SJCRH30 (cell line): ENCODE data around the gene MYO9B. TPM values are rescaled to one million over a fixed set of nuclear protein-coding genes. Genes with fewer than 3 reads are reported as not detected.

Experiments
- DNase-seq, 2 experiments: peaks; one replicate each; pipeline ENCODE4 v3.0.0-alpha.2; 2015 to 2020
- H3K27ac ChIP-seq: fragments of 250-450 bp; sonication (Bioruptor Pico); 2 replicates; pipeline ENCODE4 v1.5.1; 2020; ENCODE audit warnings: mild to moderate bottlenecking, moderate library complexity
- H3K27me3 ChIP-seq: fragments of 250-450 bp; sonication (Bioruptor Pico); 2 replicates; pipeline ENCODE4 v1.5.1; 2020; ENCODE audit warnings: mild to moderate bottlenecking, moderate library complexity
- H3K36me3 ChIP-seq: fragments of 250-450 bp; sonication (Bioruptor Pico); 2 replicates; pipeline ENCODE4 v1.5.1; 2020; ENCODE audit warnings: mild to moderate bottlenecking, moderate library complexity
- H3K4me1 ChIP-seq: fragments of 250-450 bp; sonication (Bioruptor Pico); 2 replicates; pipeline ENCODE4 v1.5.1; 2020; ENCODE audit warnings: mild to moderate bottlenecking, moderate library complexity
- H3K4me3 ChIP-seq: fragments of 250-450 bp; sonication (Bioruptor Pico); 2 replicates; pipeline ENCODE4 v1.5.1; 2020; ENCODE audit warnings: mild to moderate bottlenecking, moderate library complexity
- H3K9me3 ChIP-seq: fragments of 250-450 bp; sonication (Bioruptor Pico); replicated peaks from 2 replicates; pipeline ENCODE4 v1.5.1; 2020; ENCODE audit warnings: mild to moderate bottlenecking, moderate library complexity
- total RNA-seq: library from RNA; depleted of rRNA; stranded (reverse); fragments of >200 nt; shearing (Covaris generic); gene quantifications from 2 replicates; pipeline ENCODE4 v1.2.3, GENCODE V29; 2014

MYO9B gene
- total RNA-seq, 1 experiment from 2014 or later = 48.4 TPM

DNA sequence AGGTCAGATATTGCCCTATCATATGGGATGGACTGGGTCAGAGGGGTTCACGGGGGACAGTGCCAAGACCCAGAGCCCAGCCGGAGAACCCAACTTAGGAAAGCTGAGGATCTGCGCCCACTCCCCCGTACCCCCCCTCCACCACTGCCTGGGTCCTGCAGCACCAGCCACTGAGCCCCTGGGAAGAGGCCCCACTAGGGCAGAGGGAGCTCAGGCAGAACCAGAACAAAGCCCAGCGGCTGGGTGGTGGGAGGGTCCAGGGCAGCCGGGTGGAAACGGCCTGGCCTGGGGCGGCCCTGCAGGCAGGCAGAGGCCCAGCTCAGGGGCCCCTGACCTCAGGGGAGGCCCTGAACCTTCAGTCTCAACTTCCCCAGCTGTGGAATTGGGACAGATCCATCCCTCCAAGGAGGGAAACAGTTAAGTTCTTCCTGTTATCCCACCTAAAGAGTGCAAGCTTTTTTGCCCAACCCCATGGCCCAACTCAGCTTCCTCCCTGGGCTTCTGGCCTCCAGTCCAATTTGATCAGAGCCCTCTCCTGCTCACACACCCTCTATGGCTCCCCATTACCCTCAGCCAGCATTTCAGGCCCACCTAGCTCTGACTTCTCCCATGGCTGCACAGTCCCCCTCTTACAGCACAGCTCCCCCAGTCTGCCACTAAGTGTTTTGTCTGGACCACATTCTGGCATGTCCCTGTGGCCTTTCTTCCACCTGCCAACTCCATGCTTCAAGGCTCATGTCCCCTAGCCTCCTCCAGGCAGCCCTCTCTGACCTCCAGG lies 167.0 kb downstream of the MYO9B start:
- Histone ChIP-seq H3K4me1 (peaks cover 9% of the 10 kb centered on the region), H3K4me3 (no peak overlapping the region), H3K9me3 (no peaks in the 10 kb centered on the region), H3K27me3 (no peaks in the 10 kb centered on the region), H3K36me3 (peaks cover 16% of the 10 kb centered on the region), H3K27ac (no peak overlapping the region)
- no peak for DNase-seq

DNA sequence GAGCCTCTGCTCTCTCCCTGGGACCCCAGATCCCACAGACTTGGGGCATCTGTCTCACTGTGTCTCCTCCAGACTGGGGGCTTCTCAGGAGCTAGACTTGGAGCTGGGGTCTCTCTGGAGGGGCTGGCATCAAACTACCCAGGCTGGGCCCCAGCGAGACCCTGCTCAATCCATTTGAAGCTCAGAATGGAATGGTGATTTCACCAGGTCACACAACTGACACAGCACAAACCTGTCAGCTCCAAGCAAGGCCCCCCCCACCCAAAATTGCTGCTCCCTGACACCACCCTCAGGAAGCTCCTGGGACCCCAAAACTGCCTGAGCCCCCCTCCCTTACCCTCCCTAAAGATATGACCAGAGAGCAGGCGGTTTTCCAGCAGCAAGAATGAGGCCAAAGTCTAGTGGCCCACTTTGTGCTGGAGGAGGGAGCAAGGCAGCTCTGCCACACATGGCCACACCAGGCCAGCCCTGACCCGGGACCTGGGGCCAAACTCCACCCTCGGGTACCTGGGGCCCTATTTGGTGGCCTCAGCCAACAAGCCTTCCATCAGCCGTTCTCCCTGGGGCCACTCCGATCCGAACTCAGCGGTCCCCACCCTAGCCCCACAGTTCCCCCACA lies 167.7 kb downstream of the MYO9B start:
- DNase-seq = no peak
- peak overlapping the region; percentile 79 for H3K4me3 ChIP-seq
- no peaks in the 10 kb centered on the region for H3K27me3 ChIP-seq
- peaks cover 12% of the 10 kb centered on the region for H3K36me3 ChIP-seq
- no peaks in the 10 kb centered on the region for H3K9me3 ChIP-seq
- peaks cover 16% of the 10 kb centered on the region for H3K4me1 ChIP-seq
- no peak overlapping the region for H3K27ac ChIP-seq

DNA sequence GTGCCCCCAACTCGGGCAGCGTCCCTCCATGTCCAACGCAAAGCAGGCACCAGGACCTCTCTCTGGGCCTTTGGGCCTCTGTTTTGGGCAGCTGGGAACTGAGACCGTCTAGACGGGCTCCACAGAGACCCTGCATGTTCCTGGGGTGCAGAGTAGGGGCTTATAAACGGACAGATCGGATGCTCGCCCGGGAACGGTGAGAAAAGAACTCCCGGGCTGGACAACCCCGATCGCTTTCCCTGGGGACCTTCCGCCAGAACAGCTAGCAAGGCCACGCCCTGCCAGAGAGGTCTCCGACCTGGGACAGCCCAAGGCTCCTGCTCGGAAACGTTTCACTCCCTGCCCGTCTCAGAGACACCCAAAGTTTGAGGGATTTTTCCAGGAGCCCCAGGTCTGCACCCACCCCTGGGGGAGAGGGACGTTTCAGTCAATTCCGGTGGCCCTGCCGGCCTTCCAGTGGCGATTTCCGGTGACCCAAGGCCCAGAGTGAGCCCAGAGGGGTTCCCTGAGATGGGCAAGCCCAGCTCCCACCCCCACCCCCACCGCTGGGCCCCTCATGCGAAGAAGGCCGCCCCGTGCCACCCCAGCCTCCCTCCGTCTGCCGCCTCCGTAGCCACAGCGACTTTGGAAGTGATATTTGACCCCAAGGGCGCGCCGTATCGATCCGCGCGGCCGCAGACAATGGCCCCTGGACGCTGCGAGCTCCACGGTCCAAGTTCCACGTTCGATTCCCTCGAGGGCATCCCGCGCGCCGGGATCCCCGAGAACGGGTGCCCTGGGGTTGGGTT lies 168.4 kb downstream of the MYO9B start:
- Histone ChIP-seq H3K36me3 (peaks cover 8% of the 10 kb centered on the region; the same call in 1 of the 2 replicates), H3K4me3 (peak overlapping the region; percentile 79), H3K9me3 (no peaks in the 10 kb centered on the region), H3K4me1 (peaks cover 23% of the 10 kb centered on the region), H3K27me3 (no peaks in the 10 kb centered on the region), H3K27ac (no peak overlapping the region; the same call in 1 of the 2 replicates)
- DNase-seq = peak; percentile 69 to 76

DNA sequence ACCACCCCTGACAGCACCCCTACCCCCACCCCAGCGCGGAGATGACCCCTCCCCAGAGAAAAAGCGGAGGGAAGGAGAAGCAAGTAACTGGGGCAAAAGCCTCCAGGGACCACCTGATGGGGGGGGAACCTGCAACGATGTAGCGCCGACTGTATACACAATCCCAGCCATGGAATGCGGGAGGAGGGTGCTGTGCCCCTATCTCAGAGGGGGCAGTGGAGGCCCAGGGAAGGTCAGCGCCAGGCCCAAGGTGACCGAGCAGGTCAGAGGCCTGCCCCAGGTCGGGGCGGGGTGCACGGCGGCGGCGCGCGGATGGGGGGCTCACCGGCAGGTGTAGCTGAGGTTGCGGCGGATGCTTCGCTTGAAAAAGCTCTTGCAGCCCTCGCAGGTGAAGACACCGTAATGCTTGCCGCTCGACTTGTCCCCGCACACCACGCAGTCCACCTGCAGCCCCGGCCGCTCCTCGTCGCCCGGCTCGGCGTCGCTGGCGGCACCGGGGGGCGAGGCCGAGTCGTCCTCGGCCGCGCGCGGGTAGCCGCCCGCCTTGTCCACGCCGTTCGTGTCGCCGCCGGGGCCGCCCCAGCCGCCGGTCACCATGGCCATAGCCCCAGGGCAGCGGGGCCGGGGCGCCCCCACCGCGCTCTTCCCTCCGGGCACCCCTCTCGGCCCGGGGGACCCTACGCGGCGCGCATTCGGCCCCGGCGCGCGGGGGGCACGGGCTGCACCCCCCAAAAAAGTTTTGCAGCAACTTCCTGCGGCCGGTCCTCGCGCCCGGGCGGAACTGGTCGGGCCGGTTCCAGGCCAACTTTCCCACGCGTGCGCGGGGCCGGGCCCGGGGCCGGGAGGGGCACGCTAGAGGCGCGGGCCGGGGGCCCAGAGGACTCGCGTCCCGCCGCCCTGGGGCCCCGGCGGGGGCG lies 169.3 kb downstream of the MYO9B start:
- Histone ChIP-seq H3K4me1 (peaks cover 32% of the 10 kb centered on the region), H3K27ac (no peak overlapping the region; the same call in 1 of the 2 replicates), H3K4me3 (peak overlapping the region; percentile 79), H3K9me3 (no peaks in the 10 kb centered on the region), H3K36me3 (peaks cover 3% of the 10 kb centered on the region; the same call in 1 of the 2 replicates), H3K27me3 (no peaks in the 10 kb centered on the region)
- DNase-seq = no peak

DNA sequence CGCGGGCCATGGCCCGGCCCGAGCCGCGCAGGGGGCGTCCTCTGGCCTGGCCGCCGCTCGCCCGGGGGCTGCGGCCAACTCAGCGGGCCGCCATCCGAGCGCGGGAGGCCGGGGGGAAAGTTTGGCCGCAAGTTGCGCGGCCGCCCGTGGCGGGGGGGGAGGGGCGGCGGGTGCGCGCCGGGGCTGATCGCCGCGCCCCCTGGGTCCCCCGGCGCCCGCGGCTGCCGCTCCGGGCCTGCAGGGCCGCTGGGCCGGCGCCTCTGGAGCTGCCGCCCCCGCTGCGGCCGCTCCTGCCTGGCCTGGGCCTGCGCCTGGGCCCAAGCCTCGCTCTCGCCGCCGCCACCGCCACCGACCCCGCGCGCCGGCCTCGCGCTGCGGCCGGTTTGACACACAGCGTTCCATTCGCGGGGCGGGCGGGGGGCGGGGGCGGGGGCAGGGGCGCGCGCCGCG lies 170.0 kb downstream of the MYO9B start, which contains the start of gene NR2F6:
Gene NR2F6 (minus strand): TSS at position 385 of the 450 bp plus-strand sequence. CDS start 699 bp downstream, outside the sequence.
- Histone ChIP-seq H3K36me3 (no peaks in the 10 kb centered on the region), H3K4me1 (peaks cover 34% of the 10 kb centered on the region), H3K27ac (peak within 1 kb of the TSS; percentile 83)

DNA sequence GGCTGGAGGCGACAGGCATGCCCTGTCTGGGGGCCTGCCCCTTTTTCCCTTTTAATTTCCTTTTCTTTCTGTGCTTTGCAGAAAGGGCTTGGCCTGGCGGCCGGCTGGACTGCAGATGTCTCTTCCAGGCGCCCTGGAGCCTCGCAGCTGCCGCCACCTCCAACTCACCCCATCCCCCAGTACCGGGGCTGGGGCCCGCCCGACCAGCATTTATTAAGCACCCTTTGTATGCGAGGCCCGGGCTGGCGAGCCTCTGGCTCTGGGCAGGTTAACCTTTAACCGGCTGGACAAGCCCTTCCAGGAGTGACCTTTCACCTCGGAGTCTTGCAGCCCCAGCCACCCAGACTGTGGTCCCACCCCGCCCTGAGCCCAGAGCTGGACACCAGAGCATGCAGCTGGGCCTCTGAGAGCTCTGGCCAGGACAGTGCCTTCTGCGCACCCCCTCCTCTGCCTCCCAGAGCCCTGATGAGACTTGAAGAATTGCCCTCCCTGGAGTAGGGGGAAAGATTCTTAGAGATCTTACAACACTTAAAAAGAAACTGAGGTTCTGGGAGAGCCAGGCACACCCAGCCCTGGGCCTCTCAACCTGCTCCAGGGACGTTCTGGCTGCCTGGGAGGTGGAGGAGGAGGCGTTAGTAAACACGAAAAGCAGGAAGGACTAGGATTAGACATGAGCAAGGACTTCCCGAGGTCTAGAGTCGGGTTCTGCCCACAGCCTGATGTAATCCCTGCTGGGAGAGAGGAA lies 171.3 kb downstream of the MYO9B start:
- H3K4me3 ChIP-seq = peak overlapping the region; percentile 60

More for the DNA sequence above, 170.0 kb downstream of the MYO9B start, which contains the start of gene NR2F6:
- peak within 1 kb of the TSS; percentile 79 for H3K4me3 ChIP-seq
- no peaks in the 10 kb centered on the region for H3K27me3 ChIP-seq
- no peak for DNase-seq
- H3K9me3 ChIP-seq = no peaks in the 10 kb centered on the region

DNA sequence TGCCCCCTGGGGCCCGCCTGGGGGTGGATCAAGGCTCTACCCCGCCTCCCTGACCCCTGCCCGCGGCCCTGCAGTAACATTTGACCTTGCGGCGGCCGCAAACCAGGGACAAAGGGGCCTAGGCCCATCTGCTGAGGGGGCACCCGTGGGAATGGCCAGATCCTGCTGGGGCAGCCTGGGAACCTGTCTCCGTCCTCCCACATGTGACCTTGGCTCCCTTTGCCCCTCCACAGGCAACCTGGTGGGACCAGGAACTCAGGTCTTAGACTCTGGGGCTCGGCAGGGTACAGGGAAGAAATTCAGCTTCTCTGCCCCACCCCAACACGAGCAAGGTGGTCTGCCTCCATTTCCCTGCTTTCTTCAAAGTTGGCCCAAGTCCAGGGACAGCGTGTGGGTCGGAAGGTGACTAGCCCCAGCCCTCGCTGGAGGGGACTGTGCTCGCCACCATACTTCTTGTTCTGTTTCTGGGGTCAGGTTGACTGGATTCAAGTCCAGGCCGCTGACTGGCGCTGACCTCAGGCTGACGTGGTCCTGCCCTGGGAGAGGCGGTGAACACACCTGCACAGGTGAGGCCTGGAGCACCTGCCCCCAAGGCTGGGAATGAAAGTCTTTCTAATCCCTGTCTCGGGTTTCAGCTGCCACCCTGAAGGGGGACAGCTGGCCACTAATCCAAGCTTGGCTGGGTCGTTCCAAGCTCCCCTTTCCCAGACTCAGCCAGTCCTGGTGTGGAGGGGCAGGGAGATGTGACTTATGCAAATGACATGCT lies 172.6 kb downstream of the MYO9B start:
- peak; percentile 86 to 90 for DNase-seq
- Histone ChIP-seq H3K27ac (peak overlapping the region; percentile 34; the same call in 1 of the 2 replicates), H3K9me3 (no peaks in the 10 kb centered on the region), H3K27me3 (no peaks in the 10 kb centered on the region), H3K36me3 (no peaks in the 10 kb centered on the region), H3K4me3 (no peak overlapping the region), H3K4me1 (peaks cover 34% of the 10 kb centered on the region)

More for the DNA sequence above, 171.3 kb downstream of the MYO9B start:
- Histone ChIP-seq H3K4me1 (peaks cover 34% of the 10 kb centered on the region), H3K9me3 (no peaks in the 10 kb centered on the region), H3K27ac (peak overlapping the region; percentile 83), H3K36me3 (no peaks in the 10 kb centered on the region), H3K27me3 (no peaks in the 10 kb centered on the region)
- peak in 1 of 2 experiments; percentile 47 for DNase-seq

DNA sequence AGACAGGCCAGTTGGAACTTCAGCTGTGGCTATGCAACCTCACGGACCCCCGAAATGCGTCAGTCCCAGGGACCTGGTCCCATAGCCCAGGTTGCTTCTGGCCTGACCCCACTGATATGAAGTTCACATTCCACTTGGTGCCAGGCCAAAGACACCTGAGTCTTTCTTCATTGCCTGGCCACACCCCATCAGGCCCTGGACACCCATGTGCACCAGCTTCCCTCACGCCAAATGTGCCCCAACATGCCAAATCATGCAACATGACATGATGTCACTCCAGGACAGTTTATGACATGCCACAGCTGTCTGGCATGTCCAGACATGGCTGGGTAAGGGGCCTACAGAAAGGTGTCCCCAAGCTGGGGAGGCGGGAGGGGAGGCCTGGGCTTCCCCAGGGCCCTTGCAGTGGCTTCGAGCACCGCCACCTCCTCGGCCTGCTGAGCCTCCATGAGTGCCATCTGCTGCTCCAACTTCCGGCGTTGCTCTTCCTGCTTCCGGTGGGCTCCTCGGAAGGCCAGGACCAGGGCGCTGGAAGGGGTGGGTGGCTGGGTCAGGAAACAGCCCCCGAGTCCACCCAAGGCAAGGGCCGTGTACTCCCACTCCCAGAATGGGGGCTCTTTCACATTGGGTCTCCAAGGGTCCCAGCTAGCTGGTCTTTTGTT lies 174.4 kb downstream of the MYO9B start:
- Histone ChIP-seq H3K9me3 (no peaks in the 10 kb centered on the region), H3K27ac (peak overlapping the region; percentile 34; the same call in 1 of the 2 replicates), H3K27me3 (peaks cover 3% of the 10 kb centered on the region; the same call in 1 of the 2 replicates), H3K4me1 (peaks cover 34% of the 10 kb centered on the region), H3K4me3 (no peak overlapping the region), H3K36me3 (no peaks in the 10 kb centered on the region)
- DNase-seq = no peak

DNA sequence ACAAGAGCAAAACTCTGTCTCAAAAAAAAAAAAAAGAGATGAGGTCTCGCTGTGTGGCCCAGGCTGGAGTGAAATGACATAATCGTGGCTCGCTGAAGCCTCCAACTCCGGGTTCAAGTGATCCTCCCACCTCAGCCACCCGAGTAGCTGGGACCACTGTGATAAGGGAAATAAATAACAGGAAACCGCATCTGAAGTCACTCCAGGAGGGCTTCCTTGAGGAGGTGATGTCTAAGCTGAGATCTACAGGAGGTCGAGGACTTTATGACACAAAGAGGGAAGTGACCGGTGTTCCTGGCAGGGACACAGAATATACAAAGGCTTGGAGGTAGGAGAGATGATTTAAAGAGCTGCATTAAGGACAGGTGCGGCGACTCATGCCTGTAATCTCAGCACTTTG lies 179.1 kb downstream of the MYO9B start:
- Histone ChIP-seq H3K4me3 (no peak overlapping the region), H3K4me1 (peaks cover 8% of the 10 kb centered on the region), H3K36me3 (no peaks in the 10 kb centered on the region), H3K27ac (no peak overlapping the region), H3K27me3 (peaks cover 9% of the 10 kb centered on the region; the same call in 1 of the 2 replicates), H3K9me3 (peaks cover 9% of the 10 kb centered on the region)
- DNase-seq = no peak

DNA sequence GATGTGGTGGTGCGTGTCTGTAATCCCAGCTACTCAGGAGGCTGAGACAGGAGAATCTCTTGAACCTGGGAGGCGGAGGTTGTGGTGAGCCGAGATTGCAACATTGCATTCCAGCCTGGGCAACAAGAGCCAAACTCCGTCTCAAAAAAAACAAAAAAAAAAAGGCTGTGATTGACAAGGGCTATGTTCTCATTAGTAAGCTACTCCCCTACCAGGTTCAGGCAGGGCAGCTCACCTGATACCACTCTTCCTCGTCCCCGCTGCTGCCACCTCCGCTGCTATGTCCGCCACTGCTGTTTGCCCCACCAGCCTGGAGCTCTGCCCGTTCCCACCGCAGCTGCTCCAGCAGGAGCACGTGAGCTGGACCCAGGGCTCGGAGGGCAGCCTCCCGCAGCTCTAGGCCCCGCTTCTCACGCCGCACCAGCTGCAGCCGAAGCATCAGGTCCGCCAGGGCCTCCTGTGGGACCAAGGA lies 179.6 kb downstream of the MYO9B start:
- Histone ChIP-seq H3K36me3 (no peaks in the 10 kb centered on the region), H3K27ac (no peak overlapping the region), H3K4me3 (no peak overlapping the region), H3K27me3 (peaks cover 9% of the 10 kb centered on the region; the same call in 1 of the 2 replicates), H3K4me1 (peaks cover 4% of the 10 kb centered on the region; the same call in 1 of the 2 replicates), H3K9me3 (peaks cover 15% of the 10 kb centered on the region)
- DNase-seq = peak; percentile 64 to 65

DNA sequence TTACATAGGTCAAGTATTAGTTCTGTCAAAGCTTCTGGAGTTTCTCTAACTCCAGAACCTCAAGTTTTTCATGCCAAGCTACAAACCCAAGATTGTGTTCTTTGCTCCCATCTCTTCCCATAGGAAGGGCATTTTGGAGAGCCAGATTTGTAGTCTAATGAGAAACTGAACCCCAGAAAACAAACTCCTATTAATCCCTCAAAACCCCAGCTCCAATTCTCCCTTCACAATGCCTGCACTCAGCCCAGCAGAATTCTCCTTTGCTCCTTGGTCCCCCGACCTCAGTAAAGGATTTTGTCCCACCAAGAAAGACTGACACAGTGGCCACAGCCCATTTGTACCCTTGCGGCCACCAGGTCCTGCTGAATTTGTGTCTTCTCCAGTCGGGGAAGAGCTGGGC lies 180.6 kb downstream of the MYO9B start:
- H3K9me3 ChIP-seq = peaks cover 16% of the 10 kb centered on the region

More for the DNA sequence above, 180.6 kb downstream of the MYO9B start:
- peaks cover 9% of the 10 kb centered on the region; the same call in 1 of the 2 replicates for H3K27me3 ChIP-seq
- H3K36me3 ChIP-seq = no peaks in the 10 kb centered on the region
- no peak for DNase-seq
- peaks cover 4% of the 10 kb centered on the region; the same call in 1 of the 2 replicates for H3K4me1 ChIP-seq
- H3K4me3 ChIP-seq = no peak overlapping the region
- H3K27ac ChIP-seq = no peak overlapping the region
